Astrocyte of the spinal cord (primary cell): Measurements from ENCODE around the gene PPP4R1.
A peak's percentile ranks its signal among the peaks of the same experiment; 100 is the strongest.

Experiments used
- DNase-seq: peaks from one replicate; pipeline ENCODE4 v3.0.0; 2011; ENCODE audit warnings: low read depth, low spot score
- H3K4me3 ChIP-seq: 2 replicates; pipeline ENCODE4 v1.5.1; 2011; ENCODE audit warnings: low read depth, mild to moderate bottlenecking, low read length, moderate library complexity
- CTCF ChIP-seq: IDR thresholded peaks from 2 replicates; pipeline ENCODE4 v1.5.1; 2012; ENCODE audit warnings: low read depth, mild to moderate bottlenecking, low read length, inconsistent platforms
- in situ Hi-C: cut with HindIII; loops from 2 replicates; pipeline ENCODE4 v1.10.0; 2017; ENCODE audit warnings: low sequenced_read_pairs

Gene PPP4R1

DNA sequence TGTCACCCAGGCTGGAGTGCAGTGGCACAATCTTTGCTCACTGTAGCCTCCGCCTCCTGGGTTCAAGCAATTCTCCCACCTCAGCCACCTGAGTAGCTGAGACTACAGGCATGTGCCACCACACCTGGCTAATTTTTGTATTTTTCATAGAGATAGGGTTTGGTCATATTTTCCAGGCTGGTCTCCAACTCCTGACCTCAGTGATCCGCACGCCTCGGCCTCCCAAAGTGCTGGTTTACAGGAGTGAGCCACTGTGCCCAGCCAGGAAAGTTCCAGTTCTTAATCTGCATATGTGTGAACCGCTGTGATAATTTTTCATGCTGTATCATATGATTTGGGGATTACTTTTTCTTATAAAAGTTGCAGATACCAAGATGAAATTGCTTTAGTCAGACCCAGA is 14.6 kb upstream of the PPP4R1 start:
- in situ Hi-C loops, result no loop called here
- H3K4me3 ChIP-seq, result no peak overlapping the region
- no peak for TF ChIP-seq CTCF
- no peak for DNase-seq

DNA sequence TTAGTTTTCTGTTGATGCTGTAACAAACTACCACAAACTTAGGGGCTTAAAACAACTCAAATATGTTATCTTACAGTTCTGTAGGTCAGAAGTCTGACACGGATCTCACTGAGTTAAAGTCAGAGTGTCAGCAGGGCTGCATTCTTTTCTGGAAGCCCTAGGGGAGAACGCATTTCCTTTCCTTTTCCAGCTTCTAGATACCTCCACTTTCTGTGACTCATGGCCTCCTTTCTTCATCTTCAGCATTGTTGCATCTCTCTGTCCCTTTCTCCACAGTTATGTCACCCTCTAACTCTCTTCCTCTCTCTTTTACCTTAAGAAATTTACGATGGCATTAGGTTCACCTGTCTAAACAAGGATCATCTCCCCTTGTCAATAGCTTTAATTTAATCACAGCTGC is 13.3 kb upstream of the PPP4R1 start:
- TF ChIP-seq CTCF, result no peak
- no peak overlapping the region for H3K4me3 ChIP-seq
- in situ Hi-C loops, result no loop called here
- DNase-seq, result peak; percentile 48

DNA sequence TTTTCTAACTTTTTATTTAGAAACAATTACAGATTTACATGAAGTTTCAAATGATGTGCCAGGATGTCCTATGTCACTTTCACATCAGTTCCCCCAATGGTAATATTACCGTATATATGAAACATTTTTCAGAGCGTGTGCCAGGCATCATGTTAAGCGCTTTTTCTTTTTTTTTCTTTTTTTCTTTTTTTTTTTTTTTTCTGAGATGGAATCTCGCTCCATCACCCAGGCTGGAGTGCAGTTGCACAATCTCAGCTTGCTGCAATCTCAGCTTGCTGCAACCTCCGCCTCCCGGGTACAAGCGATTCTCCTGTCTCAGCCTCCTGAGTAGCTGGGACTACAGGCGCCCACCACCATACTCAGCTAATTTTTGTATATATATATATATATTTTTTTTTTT is 5.6 kb upstream of the PPP4R1 start:
- TF ChIP-seq CTCF, result no peak
- H3K4me3 ChIP-seq, result no peak overlapping the region
- in situ Hi-C loops, result no loop called here
- no peak for DNase-seq

- peak; percentile 84 for DNase-seq
- in situ Hi-C loops, result no loop called here
- TF ChIP-seq CTCF, result no peak
- no peak overlapping the region for H3K4me3 ChIP-seq
Measured at GRCh38 chr18:9619545-9619944, 5.2 kb upstream of the PPP4R1 start.

DNA sequence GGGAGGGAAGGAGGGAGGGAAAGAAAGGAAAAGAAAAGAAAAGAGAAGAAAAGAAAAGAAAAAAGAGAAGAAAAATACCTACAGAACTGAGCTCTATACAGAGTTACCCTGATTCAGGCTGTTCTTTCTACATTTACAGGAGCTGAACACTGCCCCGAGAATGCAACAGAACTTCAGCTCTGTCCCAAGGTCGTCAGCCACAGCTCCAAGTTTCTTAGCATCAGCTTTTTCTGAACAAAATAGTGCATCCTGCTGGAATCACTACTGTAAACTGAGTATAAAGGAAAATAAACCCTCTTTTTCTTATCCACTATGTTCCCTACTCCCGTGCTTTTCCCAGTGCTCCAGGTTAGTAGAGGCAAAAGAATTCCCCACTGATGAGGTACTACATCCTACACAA is 4.7 kb upstream of the PPP4R1 start:
- in situ Hi-C loops, result no loop called here
- no peak for TF ChIP-seq CTCF

GRCh38 chr18:9617006-9617542 is 2.7 kb upstream of the PPP4R1 start:
- TF ChIP-seq CTCF, result no peak
- peak; percentile 39 for DNase-seq
- in situ Hi-C loops, result no loop called here
- no peak overlapping the region for H3K4me3 ChIP-seq

More for the DNA sequence above, 4.7 kb upstream of the PPP4R1 start:
- peak; percentile 13 for DNase-seq
- no peak overlapping the region for H3K4me3 ChIP-seq

- no peak for TF ChIP-seq CTCF
- in situ Hi-C loops, result no loop called here
- H3K4me3 ChIP-seq, result no peak overlapping the region
- DNase-seq, result peak; percentile 37
Measured at GRCh38 chr18:9616049-9616448, 1.7 kb upstream of the PPP4R1 start.
